Esophagus mucosa (tissue), 1 donor: ENCODE measurements around the gene PCDH9. TPM values are rescaled to one million over a fixed set of nuclear protein-coding genes. Genes with fewer than 3 reads are reported as not detected.
"Not testable (repeated sequence)": the region's sequence is repeated elsewhere in the genome, so short reads cannot be mapped to it uniquely, and the experiment has no call there.

Source experiments
- ATAC-seq: fragments of 200-7000 bp; cut with Tn5 transposase; one replicate; pipeline ENCODE4 v1.9.1; 2020
- total RNA-seq: library from RNA; stranded (reverse); gene quantifications from one replicate; pipeline ENCODE4 v1.2.4, GENCODE V29; 2023
- donor health status: DM: yes; HTN: yes; CAD: no.

The PCDH9 gene
- total RNA-seq, 1 donor from 2014 or later = 0.08 TPM

- ATAC-seq = no peak
Measured at GRCh38 chr13:66313413-66313812, 916.7 kb downstream of the PCDH9 start.

- ATAC-seq = no peak
Measured at GRCh38 chr13:66312312-66313087, 917.6 kb downstream of the PCDH9 start.

DNA sequence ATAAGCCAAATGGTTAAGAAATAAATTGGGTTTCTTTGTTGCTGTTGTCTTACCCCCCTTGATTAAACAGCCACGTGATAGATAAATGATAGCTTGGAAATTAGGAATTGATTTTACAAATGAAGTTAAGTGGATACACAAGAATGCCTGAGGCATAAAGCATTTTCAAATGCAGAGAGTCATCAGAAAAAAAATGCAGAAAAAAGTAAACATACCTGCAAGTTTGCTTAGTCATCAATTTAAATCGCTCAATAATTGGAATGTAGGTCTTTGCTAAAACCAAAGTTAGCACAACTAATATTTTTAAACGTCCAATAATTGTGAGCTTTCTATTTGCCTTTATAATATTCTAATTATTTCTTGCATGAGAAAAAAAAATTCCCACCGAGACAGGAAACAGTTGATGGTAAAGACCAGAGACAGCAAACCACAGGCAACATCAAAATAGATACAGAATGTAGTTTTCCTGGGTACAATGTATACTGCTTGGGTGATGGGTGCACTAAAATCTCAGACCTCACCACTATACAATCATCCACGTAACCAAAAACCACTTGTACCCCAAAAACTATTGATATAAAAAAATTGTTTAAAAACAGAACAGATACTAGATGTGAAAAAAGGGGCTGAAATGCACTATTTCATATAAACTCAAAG, 924.0 kb downstream of the PCDH9 start:
- no peak for ATAC-seq

DNA sequence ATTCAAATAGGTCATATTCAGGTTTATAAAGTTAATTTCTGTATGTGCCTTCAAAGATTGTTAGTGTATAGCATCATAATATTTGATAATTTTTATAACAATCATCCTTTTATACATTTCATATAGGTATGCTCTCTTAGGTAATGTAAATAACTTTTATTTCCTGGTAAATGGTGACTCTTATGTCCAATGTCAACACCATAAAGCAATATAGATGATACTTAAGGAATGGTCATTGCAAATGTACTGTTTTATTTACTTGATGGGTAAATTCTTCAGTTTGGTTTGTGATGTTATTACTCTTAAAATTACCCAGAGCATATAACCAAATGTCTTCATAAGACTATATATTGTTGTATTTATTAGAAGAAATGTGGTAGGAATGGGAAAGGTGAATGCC, 928.7 kb downstream of the PCDH9 start:
- no peak for ATAC-seq

DNA sequence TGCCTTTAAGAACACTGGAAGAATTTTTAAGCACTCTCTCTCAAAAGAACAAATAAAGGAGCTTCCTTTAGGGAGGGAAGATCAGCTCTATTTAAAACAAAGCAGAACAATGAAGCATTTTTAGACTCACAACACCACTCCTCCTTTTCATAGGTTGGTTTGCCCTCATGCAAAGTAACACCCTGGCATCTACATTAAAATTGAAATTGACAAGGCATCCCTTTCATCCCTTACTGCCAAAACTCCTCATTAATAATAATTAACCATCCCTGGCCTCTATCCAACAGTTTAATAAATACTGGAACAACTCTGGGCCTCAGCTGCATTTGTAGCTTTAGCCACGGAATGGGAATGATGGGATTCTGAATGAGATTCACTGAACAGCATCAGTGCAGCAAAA, 929.1 kb downstream of the PCDH9 start:
- no peak for ATAC-seq

GRCh38 chr13:66296875-66297274, 933.3 kb downstream of the PCDH9 start:
- no peak for ATAC-seq

DNA sequence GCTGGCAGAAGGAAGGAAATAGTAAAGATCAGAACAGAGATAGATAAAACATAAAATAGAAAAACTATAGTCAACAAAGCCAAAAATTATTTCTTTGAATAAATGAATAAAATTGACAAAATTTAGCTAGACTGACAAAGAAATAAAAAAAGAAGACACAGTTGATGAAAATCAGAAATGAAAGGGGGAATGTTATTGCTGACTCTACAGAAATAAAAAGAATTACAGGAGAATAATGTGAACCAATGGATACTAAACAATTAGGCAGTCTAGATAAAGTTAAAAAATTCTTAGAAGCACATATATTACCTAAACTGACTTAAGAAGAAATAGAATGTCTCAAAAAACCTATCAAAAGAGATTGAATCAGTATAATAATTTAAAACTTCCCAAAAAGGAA, 933.8 kb downstream of the PCDH9 start:
- no peak for ATAC-seq

DNA sequence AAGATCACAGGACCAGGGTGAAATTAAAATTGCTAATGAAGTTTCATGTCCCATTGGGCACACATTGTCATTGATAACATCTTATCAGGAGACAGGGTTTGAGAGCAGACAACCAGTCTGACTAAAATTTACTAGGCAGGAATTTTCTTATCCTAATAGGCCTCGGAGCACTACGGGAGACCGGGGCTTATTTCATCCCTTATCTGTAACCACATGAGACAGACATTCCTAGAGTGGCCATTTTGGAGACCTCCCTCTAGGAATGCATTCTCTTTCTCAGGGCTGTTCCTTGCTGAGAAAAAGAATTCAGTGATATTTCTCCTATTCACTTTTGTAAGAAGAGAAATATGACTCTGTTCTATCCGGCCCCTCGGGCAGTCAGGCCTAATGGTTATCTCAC, 943.3 kb downstream of the PCDH9 start:
- ATAC-seq = not testable (repeated sequence)

- ATAC-seq = no peak
Measured at GRCh38 chr13:66275416-66275815, 954.7 kb downstream of the PCDH9 start.

- no peak for ATAC-seq
Measured at GRCh38 chr13:66273011-66273410, 957.1 kb downstream of the PCDH9 start.

DNA sequence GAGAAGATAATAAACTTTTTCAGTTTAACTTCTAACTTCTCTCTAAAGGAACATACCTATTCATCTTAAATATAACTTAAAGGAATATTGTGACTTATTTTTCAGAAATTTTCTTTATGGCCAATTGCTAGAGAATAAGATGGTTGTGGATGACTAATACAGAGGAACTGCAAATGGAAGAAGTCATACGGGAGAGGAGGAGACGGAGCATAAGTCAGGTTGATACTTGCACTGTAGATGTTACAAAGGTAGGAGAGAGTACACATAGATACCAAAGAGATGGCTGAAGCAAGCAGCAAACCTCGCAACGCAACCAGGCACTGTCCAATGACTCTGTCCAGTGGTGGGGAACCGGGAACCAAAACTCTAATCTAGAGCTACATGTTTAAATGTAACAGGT, 963.4 kb downstream of the PCDH9 start:
- ATAC-seq = no peak

DNA sequence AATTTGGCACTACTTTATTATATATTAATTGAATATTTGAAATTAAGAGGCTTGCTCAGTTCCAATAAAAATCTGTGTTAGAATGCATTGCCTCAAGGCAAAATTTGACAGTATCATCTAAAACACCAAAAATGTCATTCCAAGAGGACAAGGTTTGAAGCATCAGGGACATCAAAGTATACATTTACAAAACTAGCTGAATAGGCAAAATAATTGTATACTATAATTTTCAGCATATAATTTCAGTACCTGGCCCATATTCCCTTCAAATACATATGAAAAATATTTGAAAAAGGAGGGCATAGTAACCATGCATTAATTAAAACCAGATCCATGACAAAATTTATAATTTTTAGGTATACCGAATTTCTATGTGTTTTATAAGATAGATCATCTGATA, 963.8 kb downstream of the PCDH9 start:
- ATAC-seq = no peak

- ATAC-seq = no peak
Measured at GRCh38 chr13:66265371-66265770, 964.8 kb downstream of the PCDH9 start.

GRCh38 chr13:66264971-66265370, 965.2 kb downstream of the PCDH9 start:
- no peak for ATAC-seq

GRCh38 chr13:66262330-66262729, 967.8 kb downstream of the PCDH9 start:
- no peak for ATAC-seq

DNA sequence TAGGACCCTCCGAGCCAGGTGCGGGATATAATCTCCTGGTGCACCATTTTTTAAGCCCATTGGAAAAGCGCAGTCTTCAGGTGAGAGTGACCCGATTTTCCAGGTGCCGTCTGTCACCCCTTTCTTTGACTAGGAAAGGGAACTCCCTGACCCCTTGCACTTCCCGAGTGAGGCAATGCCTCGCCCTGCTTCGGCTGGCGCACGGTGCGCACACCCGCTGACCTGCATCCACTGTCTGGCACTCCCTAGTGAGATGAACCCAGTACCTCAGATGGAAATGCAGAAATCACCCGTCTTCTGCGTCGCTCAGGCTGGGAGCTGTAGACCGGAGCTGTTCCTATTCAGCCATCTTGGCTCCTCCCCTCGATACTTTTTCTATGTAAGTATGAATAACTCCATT, 970.7 kb downstream of the PCDH9 start:
- not testable (repeated sequence) for ATAC-seq
